Immature natural killer cell (primary cell): ENCODE data around the gene TAP1. TPM values are rescaled to one million over a fixed set of nuclear protein-coding genes. Genes with fewer than 3 reads are reported as not detected.
A peak's percentile ranks its signal among the peaks of the same experiment; 100 is the strongest.

Experiments used
- DNase-seq, 3 donors: peaks; one replicate each; pipeline ENCODE4 v3.0.0; 2022; ENCODE audit warnings: mixed read lengths in 1 of 3
- H3K27ac Mint-ChIP-seq, 6 donors: one replicate each; pipeline ENCODE4 v1.8.0; 2020; ENCODE audit warnings: mixed read lengths in 6 of 6, mild to moderate bottlenecking in 5 of 6, inconsistent platforms in 4 of 6, moderate library complexity in 3 of 6
- H3K27me3 Mint-ChIP-seq, 3 donors: one replicate each; pipeline ENCODE4 v1.8.0; 2020 to 2021; ENCODE audit warnings: low read depth in 3 of 3, mild to moderate bottlenecking in 3 of 3, mixed read lengths in 3 of 3, moderate library complexity in 3 of 3, inconsistent platforms in 1 of 3
- H3K36me3 Mint-ChIP-seq, 3 donors: one replicate each; pipeline ENCODE4 v1.8.0; 2020; ENCODE audit warnings: mixed read lengths in 3 of 3, inconsistent platforms in 2 of 3, mild to moderate bottlenecking in 2 of 3
- H3K4me1 Mint-ChIP-seq, 2 donors: one replicate each; pipeline ENCODE4 v1.8.0; 2020; ENCODE audit warnings: inconsistent platforms in 2 of 2, mild to moderate bottlenecking in 2 of 2, mixed read lengths in 2 of 2, moderate library complexity in 1 of 2
- H3K4me3 Mint-ChIP-seq, 5 donors: one replicate each; pipeline ENCODE4 v1.8.0; 2020; ENCODE audit warnings: mild to moderate bottlenecking in 5 of 5, mixed read lengths in 5 of 5, inconsistent platforms in 3 of 5, moderate library complexity in 3 of 5
- H3K9me3 Mint-ChIP-seq, 6 donors: one replicate each; pipeline ENCODE4 v1.8.0; 2020; ENCODE audit warnings: mild to moderate bottlenecking in 6 of 6, mixed read lengths in 6 of 6, inconsistent platforms in 4 of 6, moderate library complexity in 3 of 6
- polyA plus RNA-seq, 3 donors: library from polyadenylated mRNA; unstranded; fragments of 300-500 nt; fragmentation: Illumina TruSeq; gene quantifications; one replicate each; pipeline ENCODE4 v1.2.3, GENCODE V29; 2021

Gene TAP1
- polyA plus RNA-seq, 3 donors from 2014 or later: 310 to 465 (median 439) TPM

- Mint-ChIP-seq H3K4me3 (peak overlapping the region; percentile 92 to 100 (median 99)), H3K4me1 (peaks cover 66 to 83% of the 10 kb centered on the region in 2 donors), H3K27me3 (peaks cover 9 to 23% (median 19%) of the 10 kb centered on the region in 3 donors), H3K27ac (peak overlapping the region; percentile 100), H3K36me3 (peaks cover 29 to 61% (median 46%) of the 10 kb centered on the region in 3 donors), H3K9me3 (no peaks in the 10 kb centered on the region)
- peak; percentile 68 to 72 (median 70) for DNase-seq
Measured at GRCh38 chr6:32854376-32855178, 1.1 kb upstream of the TAP1 start.

- H3K4me1 Mint-ChIP-seq: peaks cover 75 to 81% of the 10 kb centered on the region in 2 donors
- peak overlapping the region; percentile 97 to 100 (median 100) for H3K27ac Mint-ChIP-seq
- H3K36me3 Mint-ChIP-seq: peaks cover 27 to 61% (median 45%) of the 10 kb centered on the region in 3 donors
- peak; percentile 59 to 61 (median 60) for DNase-seq
- H3K4me3 Mint-ChIP-seq: peak overlapping the region; percentile 92 to 100 (median 98)
- H3K9me3 Mint-ChIP-seq: no peaks in the 10 kb centered on the region
- H3K27me3 Mint-ChIP-seq: peaks cover 7 to 23% (median 19%) of the 10 kb centered on the region in 3 donors
Measured at GRCh38 chr6:32852844-32853540, 512 bp downstream of the TAP1 start.

GRCh38 chr6:32852018-32852843 lies 1.3 kb downstream of the TAP1 start:
- Mint-ChIP-seq H3K4me1 (peaks cover 77 to 81% of the 10 kb centered on the region in 2 donors), H3K36me3 (peaks cover 35 to 61% (median 52%) of the 10 kb centered on the region in 3 donors), H3K9me3 (no peaks in the 10 kb centered on the region), H3K27me3 (peaks cover 7 to 23% (median 19%) of the 10 kb centered on the region in 3 donors), H3K4me3 (peak overlapping the region; percentile 92 to 100 (median 98)), H3K27ac (peak overlapping the region; percentile 97 to 100 (median 100))
- DNase-seq: peak in 2 of 3 donors; percentile 29 to 35

- peaks cover 82 to 83% of the 10 kb centered on the region in 2 donors for H3K4me1 Mint-ChIP-seq
- H3K4me3 Mint-ChIP-seq: peak overlapping the region; percentile 92 to 100 (median 98)
- peaks cover 7 to 23% (median 19%) of the 10 kb centered on the region in 3 donors for H3K27me3 Mint-ChIP-seq
- H3K36me3 Mint-ChIP-seq: peaks cover 39 to 64% (median 55%) of the 10 kb centered on the region in 3 donors
- H3K27ac Mint-ChIP-seq: peak overlapping the region; percentile 97 to 100 (median 100)
- DNase-seq: no peak
- no peaks in the 10 kb centered on the region for H3K9me3 Mint-ChIP-seq
Measured at GRCh38 chr6:32851025-32851424, 2.5 kb downstream of the TAP1 start.

GRCh38 chr6:32849126-32849525 lies 4.4 kb downstream of the TAP1 start:
- H3K4me3 Mint-ChIP-seq: peak overlapping the region in 2 of 5 donors; percentile 22 to 44
- peaks cover 11 to 25% (median 21%) of the 10 kb centered on the region in 3 donors for H3K27me3 Mint-ChIP-seq
- peak overlapping the region; percentile 36 to 100 (median 92) for H3K27ac Mint-ChIP-seq
- peaks cover 80 to 82% of the 10 kb centered on the region in 2 donors for H3K4me1 Mint-ChIP-seq
- no peaks in the 10 kb centered on the region for H3K9me3 Mint-ChIP-seq
- peaks cover 44 to 76% (median 64%) of the 10 kb centered on the region in 3 donors for H3K36me3 Mint-ChIP-seq
- DNase-seq: no peak

- H3K36me3 Mint-ChIP-seq: peaks cover 44 to 81% (median 63%) of the 10 kb centered on the region in 3 donors
- H3K27me3 Mint-ChIP-seq: peaks cover 12 to 29% (median 19%) of the 10 kb centered on the region in 3 donors
- no peaks in the 10 kb centered on the region for H3K9me3 Mint-ChIP-seq
- peak overlapping the region; percentile 16 to 96 (median 31) for H3K4me3 Mint-ChIP-seq
- H3K4me1 Mint-ChIP-seq: peaks cover 85 to 93% of the 10 kb centered on the region in 2 donors
- no peak for DNase-seq
- H3K27ac Mint-ChIP-seq: peak overlapping the region; percentile 40 to 100 (median 100)
Measured at GRCh38 chr6:32847795-32848194, 5.7 kb downstream of the TAP1 start.

GRCh38 chr6:32847004-32847403 lies 6.5 kb downstream of the TAP1 start:
- DNase-seq: no peak
- Mint-ChIP-seq H3K27ac (peak overlapping the region; percentile 40 to 100 (median 100)), H3K36me3 (peaks cover 48 to 83% (median 68%) of the 10 kb centered on the region in 3 donors), H3K4me1 (peaks cover 85 to 93% of the 10 kb centered on the region in 2 donors), H3K27me3 (peaks cover 12 to 23% (median 17%) of the 10 kb centered on the region in 3 donors), H3K4me3 (peak overlapping the region; percentile 40 to 100 (median 41)), H3K9me3 (no peaks in the 10 kb centered on the region)

- H3K36me3 Mint-ChIP-seq: peaks cover 46 to 84% (median 67%) of the 10 kb centered on the region in 3 donors
- no peaks in the 10 kb centered on the region for H3K9me3 Mint-ChIP-seq
- peaks cover 83 to 93% of the 10 kb centered on the region in 2 donors for H3K4me1 Mint-ChIP-seq
- peak; percentile 45 to 48 (median 45) for DNase-seq
- H3K27ac Mint-ChIP-seq: peak overlapping the region; percentile 99 to 100 (median 100)
- peak overlapping the region; percentile 93 to 100 (median 96) for H3K4me3 Mint-ChIP-seq
- peaks cover 12 to 23% (median 17%) of the 10 kb centered on the region in 3 donors for H3K27me3 Mint-ChIP-seq
Measured at GRCh38 chr6:32845384-32845884, 8.1 kb downstream of the TAP1 start.

GRCh38 chr6:32844839-32845383 lies 8.6 kb downstream of the TAP1 start:
- H3K27ac Mint-ChIP-seq: peak overlapping the region; percentile 99 to 100 (median 100)
- DNase-seq: no peak
- H3K27me3 Mint-ChIP-seq: peaks cover 12 to 21% (median 18%) of the 10 kb centered on the region in 3 donors
- peaks cover 45 to 84% (median 67%) of the 10 kb centered on the region in 3 donors for H3K36me3 Mint-ChIP-seq
- H3K4me1 Mint-ChIP-seq: peaks cover 83 to 93% of the 10 kb centered on the region in 2 donors
- H3K9me3 Mint-ChIP-seq: no peaks in the 10 kb centered on the region
- peak overlapping the region; percentile 93 to 100 (median 96) for H3K4me3 Mint-ChIP-seq

GRCh38 chr6:32843979-32844838 lies 9.3 kb downstream of the TAP1 start, which contains the start of gene PSMB8:
TSS of gene PSMB8 (minus strand) at chr6:32844047. CDS start at chr6:32843996, 51 bp downstream.
- peaks cover 85 to 95% of the 10 kb centered on the region in 2 donors for H3K4me1 Mint-ChIP-seq
- peak within 1 kb of the TSS; percentile 99 to 100 (median 100) for H3K27ac Mint-ChIP-seq
- peaks cover 44 to 80% (median 64%) of the 10 kb centered on the region in 3 donors for H3K36me3 Mint-ChIP-seq
- no peaks in the 10 kb centered on the region for H3K9me3 Mint-ChIP-seq
- H3K4me3 Mint-ChIP-seq: peak within 1 kb of the TSS; percentile 93 to 100 (median 96)
- peaks cover 12 to 21% (median 21%) of the 10 kb centered on the region in 3 donors for H3K27me3 Mint-ChIP-seq
- DNase-seq: peak; percentile 97

GRCh38 chr6:32843331-32843978 lies 10.0 kb downstream of the TAP1 start:
- peak overlapping the region; percentile 99 to 100 (median 100) for H3K27ac Mint-ChIP-seq
- peaks cover 84 to 94% of the 10 kb centered on the region in 2 donors for H3K4me1 Mint-ChIP-seq
- peak overlapping the region; percentile 93 to 100 (median 96) for H3K4me3 Mint-ChIP-seq
- DNase-seq: peak in 1 of 3 donors; percentile 10
- peaks cover 37 to 72% (median 57%) of the 10 kb centered on the region in 3 donors for H3K36me3 Mint-ChIP-seq
- peaks cover 14 to 23% (median 21%) of the 10 kb centered on the region in 3 donors for H3K27me3 Mint-ChIP-seq
- H3K9me3 Mint-ChIP-seq: no peaks in the 10 kb centered on the region
